ENCODE data around the gene CHP2. TPM values are rescaled to one million over a fixed set of nuclear protein-coding genes. Genes with fewer than 3 reads are reported as not detected.

Gene CHP2
- total and polyA plus RNA-seq, 9 of the 15 experiments (the other 6 are each of a cell fraction or from before 2014, with no cell fraction given), result 0.23 to 1.1 (median 0.80) TPM

- H3K27ac ChIP-seq (ENCODE audit: extremely low read depth, low read depth, low read length), result no peak overlapping the region
- no peak overlapping the region for H3K4me2 ChIP-seq (ENCODE audit: insufficient read depth, low read length)
- 29% methylated on average over 1 of the region's 1 CpG for WGBS (ENCODE audit: insufficient coverage, low coverage, missing lambda C conversion rate)
- ChIA-PET CTCF (ENCODE audit: low intra/inter-chr PET ratio) (no interaction called here), POLR2A (interaction anchor here (0.7 kb wide), 1 partner anchor 49 kb away, joined by 3 read pairs; no protein-coding TSS in a partner anchor)
- no peaks in the 10 kb centered on the region for H3K79me2 ChIP-seq (ENCODE audit: control insufficient read depth, insufficient read depth, low read length)
- H3K9me1 ChIP-seq (ENCODE audit: control insufficient read depth, insufficient read depth, low read length), result no peaks in the 10 kb centered on the region
- no peaks in the 10 kb centered on the region for H3K36me3 ChIP-seq (ENCODE audit: control insufficient read depth, insufficient read depth, low read length)
- no peak for DNase-seq (ENCODE audit: extremely low read depth in 1 of 4, low spot score in 3 of 4)
- no peak for ATAC-seq
- H3K4me1 ChIP-seq (replicated peaks in 1 of 2; ENCODE audit: control insufficient read depth in 2 of 2, insufficient read depth in 2 of 2, low read length in 2 of 2), result peaks cover 0 to 3% of the 10 kb centered on the region in 2 experiments; a peak in 1 of 5 replicates
- intact Hi-C loops (cut with micrococcal nuclease) (loop anchor here (10.0 kb wide), 3 partner anchors 275 to 765 kb away; partner anchors contain the start of gene CACNG3), in situ Hi-C loops (cut with MboI) (loop anchor here (10.0 kb wide), 3 partner anchors 295 to 765 kb away; partner anchors contain the start of gene CACNG3)
- no peak overlapping the region for H3K4me3 ChIP-seq
- FAIRE-seq, result no peak
- H3K27me3 ChIP-seq (ENCODE audit: control insufficient read depth in 2 of 2, insufficient read depth in 2 of 2, low read length in 2 of 2), result peaks cover 0 to 7% of the 10 kb centered on the region in 2 experiments; a peak in 2 of 5 replicates
- no peak overlapping the region for H3K9ac ChIP-seq (ENCODE audit: insufficient read depth in 1 of 2, low read depth in 2 of 2, low read length in 2 of 2)
- no TSS peak for BruUV-seq (replicated peaks)
- no peaks in the 10 kb centered on the region for H3K9me3 ChIP-seq (replicated peaks; ENCODE audit: control insufficient read depth, insufficient read depth, low read depth, low read length)
- no peak overlapping the region for H2AFZ ChIP-seq (ENCODE audit: low read depth, low read length)
- H4K20me1 ChIP-seq (replicated peaks; ENCODE audit: control insufficient read depth, insufficient read depth, low read length), result no peaks in the 10 kb centered on the region
- TF ChIP-seq ZNF140 (CRISPR knock-in tag; IDR thresholded peaks at IDR 0.05) (no peak), AFF4 (CRISPR knock-in tag; IDR thresholded peaks at IDR 0.05) (no peak), MCM3 (IDR thresholded peaks at IDR 0.05) (no peak), CREB5 (CRISPR knock-in tag; IDR thresholded peaks at IDR 0.05) (no peak), ID3 (CRISPR knock-in tag; IDR thresholded peaks at IDR 0.05) (no peak), ID3 (tag; IDR thresholded peaks at IDR 0.05) (no peak), BRCA1 (IDR thresholded peaks at IDR 0.05) (no peak), BRCA1 (CRISPR knock-in tag; IDR thresholded peaks at IDR 0.05) (no peak), EP400 (IDR thresholded peaks at IDR 0.05) (no peak), IRF9 (tag; IDR thresholded peaks at IDR 0.05) (no peak), RBM14 (IDR thresholded peaks at IDR 0.05; ENCODE audit: borderline replicate concordance, insufficient read depth, low read depth, low read length) (no peak)
These were observed 15.3 kb upstream of the CHP2 start for GRCh38 chr16:23739516-23739915.

Measured in K562 (cell line).